GM18511 (cell line): Measurements from ENCODE around the gene AMBP.

Source experiments
- ATAC-seq: cut with Tn5 transposase; IDR thresholded peaks from one replicate; pipeline ENCODE4 v1.9.1; 2021; ENCODE audit warnings: mild to moderate bottlenecking, moderate library complexity; ENCODE audit not compliant: unreplicated experiment

The AMBP gene

DNA sequence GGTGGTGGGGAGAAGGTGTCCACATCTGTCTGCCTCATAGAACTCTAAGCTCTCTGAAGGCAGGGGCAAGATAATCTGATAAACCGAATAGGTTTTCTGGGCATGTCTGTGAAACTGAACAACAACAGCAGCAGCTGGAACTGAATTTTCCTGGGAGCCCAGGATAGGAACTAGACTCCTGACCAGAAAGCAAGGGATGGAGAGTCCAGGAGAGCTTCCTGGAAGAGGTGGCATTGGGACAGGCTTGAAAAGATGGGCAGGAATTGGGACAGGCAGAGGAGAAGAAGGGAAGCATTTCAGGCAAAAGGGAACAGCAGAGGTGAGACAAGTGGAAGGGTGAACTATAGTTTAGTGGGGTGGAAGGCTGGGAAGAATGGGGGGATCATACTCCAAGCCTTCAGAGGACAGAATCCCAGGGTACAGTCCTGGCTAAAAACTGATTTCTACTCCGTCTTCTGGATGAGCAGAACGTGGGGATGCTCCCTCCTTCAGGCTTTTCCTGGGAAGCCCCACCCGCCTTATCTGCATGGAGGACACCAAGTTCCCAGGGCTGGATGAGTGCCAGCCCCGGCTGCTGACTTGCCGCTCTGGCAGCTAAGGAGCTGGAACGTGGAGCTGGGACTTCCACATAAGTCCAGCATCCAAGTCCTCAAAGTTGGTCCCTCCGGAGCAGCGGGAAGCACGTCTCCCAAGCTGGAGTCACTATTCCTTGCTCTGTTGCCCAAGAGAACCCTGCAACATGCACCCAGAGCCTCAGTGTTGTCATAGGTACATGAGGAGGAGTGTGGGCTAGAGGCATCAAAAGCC, 34.9 kb upstream of the AMBP start:
- no peak for ATAC-seq

GRCh38 chr9:114112325-114112724, 34.2 kb upstream of the AMBP start:
- no peak for ATAC-seq

- ATAC-seq, result no peak
These were observed 32.1 kb upstream of the AMBP start for GRCh38 chr9:114110180-114110579.

DNA sequence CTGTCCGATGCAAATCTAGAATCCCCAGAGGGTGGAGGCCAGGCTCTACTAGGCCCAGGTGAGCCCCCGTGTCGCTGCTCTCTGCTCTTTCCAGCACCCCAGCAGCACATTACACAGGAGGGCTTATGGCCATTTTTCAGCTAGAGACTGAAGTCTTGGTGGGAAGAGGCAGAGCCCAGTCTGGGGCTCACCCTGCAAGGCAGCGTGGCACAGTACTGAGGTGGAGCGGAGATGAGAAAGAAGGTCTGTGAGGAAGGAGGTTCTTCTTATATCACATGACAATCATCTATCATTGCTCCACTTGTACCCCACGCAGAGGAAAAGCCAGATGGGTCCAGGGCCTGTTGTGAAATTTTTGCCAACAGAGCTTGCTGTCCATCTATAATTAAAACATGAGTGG, 31.0 kb upstream of the AMBP start:
- ATAC-seq, result no peak

DNA sequence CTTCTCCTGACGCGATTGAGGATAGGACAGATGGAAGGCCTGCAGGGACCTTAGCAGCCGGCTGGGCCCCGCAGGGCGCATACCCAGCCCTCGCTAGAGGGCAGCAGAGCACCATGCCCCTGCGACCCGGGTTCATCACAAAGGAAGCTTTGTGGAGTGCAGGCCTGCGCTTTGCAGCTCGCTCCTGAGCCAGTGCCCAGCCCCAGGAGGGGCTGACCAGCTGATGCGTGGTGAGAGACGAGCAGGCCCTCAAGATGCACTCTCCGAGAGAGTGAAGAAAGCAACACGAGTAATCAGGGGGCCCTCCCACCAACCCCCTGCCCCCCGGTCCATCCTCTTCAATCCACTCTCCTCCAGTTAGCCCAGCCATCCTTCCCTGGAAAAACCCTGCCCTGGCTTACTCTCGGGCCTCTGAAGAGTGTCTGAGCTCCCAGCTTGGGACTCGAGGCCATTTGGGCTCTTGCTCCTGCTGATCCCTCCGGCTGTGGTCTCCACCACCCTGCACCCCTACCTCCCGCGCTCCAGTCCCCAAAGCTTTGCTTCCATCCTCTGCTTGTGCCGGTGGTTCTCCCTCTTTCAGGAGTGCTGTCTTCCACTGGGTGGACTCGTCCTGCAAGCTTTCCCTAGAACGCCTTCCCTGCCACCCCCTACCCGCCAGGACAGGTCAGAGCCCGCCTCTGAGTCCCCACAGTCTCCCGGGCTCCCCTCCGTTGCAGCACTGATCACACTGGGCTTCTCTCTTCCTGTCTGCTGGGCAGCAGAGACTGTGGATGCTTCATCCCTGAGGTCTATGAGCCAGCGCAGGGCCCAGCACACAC, 30.1 kb upstream of the AMBP start:
- ATAC-seq, result no peak

DNA sequence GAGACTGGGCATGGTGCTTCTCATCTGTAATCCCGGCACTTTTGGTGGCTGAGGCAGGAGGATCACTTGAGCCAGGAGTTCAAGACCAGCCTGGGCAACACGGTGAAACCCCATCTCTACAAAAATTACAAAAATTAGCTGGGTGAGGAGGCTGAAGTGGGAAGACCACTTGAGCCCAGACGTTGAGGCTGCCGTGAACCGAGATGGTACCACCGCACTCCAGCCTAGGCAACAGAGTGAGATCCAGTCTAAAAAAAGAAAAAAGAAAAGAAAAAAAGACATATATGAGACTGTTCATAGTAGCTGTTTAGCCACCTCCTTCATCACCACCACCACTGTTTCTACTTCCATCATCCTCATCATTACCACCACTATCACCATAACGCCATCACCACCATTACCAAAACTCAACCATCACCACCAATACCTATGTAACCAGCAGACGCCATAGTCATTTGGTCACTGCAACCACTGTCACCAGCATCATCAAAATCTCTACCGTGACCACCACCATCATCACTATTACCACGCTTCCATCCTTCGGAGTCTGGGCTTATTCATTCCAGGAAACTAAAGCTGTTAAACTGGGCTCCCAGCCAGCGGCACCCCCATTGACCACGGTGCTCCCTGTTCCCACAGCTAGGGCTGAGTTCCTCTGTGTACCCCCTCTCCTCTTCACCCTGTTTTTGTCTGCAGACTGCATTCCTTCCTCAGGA, 29.3 kb upstream of the AMBP start:
- ATAC-seq, result no peak

DNA sequence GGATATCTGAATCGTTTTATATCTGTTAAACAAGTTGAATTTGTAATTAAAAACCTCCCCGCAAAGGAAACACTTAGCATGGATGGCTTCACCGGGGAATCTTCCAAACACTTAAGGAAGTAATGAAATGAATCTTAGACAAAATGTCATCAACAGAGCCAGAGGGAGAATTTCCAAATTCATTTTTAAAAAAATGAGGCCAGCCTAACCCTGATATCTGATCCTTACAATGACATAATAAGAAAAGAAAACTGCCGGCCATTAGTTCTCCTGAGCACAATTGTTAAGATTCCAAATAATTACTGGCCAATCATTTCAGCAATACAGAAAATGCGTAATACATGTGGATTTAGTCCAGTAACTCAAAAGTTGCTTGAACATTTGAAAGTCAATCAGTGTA, 27.1 kb upstream of the AMBP start:
- no peak for ATAC-seq

- no peak for ATAC-seq
These were observed 24.4 kb upstream of the AMBP start for GRCh38 chr9:114102484-114102883.

DNA sequence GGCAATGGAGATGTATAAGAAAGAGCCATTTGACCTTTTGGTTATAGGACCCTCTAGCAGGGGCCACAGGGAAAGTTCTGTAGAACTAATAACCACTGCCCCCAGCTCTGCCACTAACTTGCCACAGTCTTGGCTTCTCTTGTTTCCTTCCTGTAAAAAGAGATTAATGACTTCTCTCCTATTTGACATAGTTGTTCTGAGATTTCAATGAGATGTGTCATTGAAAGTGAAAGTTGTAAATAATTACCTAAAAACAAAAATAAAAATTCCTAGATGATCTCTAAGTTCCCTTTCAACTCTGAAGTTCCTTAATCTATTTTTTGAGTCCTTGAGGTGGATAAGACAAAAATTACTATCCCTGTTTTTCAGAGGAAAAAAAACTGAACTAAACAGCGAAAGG, 22.4 kb upstream of the AMBP start:
- no peak for ATAC-seq

DNA sequence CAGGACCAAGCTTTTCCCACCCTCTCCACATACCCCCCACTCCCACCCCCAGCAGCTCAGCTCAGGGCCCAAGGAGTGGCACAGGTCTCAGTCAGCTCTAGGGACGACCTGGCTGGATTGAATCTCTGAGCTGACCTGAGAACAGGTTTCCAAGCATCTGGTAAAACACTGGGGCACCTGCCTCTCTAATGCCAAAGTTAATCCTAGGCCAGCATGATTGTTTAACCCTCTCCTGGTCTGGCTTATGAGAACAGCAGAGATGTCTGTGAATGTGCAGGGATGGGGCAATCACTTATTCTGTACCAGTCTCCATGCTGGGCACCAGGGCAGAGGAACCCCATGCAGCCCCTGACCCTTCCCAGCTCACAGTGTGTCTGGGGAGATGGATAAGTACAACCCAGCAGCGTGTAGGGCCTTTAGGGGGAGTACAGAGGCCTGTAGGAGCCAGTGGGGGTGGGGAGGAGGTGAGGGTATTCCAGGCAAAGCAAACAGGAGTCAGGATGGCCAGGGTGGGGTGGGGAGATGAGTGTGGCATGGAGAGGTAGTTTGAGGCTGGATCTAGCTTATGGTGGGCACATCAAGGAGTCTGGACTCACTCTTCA, 21.7 kb upstream of the AMBP start:
- ATAC-seq, result no peak

DNA sequence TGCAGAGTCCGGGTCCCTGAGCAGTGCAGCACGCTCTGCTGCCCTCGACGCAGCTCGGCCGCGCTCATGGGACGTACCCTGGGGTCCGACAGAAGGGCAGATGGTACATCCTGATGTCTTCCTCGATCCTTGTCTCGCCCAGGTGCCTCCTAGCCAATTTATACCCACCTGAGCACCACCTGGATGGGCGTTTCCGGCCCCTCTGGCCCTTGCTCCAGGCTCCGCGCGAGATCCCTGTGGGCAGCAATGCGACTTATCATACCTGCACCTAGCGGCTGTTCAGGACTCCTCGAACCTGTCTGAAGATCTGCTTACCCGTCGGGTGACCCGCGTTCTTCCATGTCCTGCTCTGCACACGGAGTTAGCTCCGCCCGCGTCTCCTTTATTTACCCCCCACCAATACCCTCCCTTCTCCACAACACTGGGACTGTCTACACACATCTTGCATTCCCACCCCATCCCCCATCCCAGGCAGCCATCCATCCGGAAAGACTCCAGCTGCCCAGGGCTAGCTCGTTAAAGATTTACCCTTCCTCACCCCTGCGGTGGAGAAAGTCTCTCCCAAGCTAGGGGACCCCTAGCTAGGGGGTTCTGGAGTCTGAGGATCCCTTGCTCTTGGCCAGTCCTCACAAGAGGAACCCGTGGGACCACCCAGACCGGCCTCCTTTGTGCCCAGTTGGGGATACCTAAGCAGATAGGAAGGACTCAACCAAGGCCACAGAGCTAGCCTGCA, 21.0 kb upstream of the AMBP start, which contains the start of gene KIF12:
Gene KIF12, minus strand, starts transcription at position 357 of the 733 bp plus-strand sequence. Its CDS starts 16 bp downstream, at position 341.
- no peak for ATAC-seq

DNA sequence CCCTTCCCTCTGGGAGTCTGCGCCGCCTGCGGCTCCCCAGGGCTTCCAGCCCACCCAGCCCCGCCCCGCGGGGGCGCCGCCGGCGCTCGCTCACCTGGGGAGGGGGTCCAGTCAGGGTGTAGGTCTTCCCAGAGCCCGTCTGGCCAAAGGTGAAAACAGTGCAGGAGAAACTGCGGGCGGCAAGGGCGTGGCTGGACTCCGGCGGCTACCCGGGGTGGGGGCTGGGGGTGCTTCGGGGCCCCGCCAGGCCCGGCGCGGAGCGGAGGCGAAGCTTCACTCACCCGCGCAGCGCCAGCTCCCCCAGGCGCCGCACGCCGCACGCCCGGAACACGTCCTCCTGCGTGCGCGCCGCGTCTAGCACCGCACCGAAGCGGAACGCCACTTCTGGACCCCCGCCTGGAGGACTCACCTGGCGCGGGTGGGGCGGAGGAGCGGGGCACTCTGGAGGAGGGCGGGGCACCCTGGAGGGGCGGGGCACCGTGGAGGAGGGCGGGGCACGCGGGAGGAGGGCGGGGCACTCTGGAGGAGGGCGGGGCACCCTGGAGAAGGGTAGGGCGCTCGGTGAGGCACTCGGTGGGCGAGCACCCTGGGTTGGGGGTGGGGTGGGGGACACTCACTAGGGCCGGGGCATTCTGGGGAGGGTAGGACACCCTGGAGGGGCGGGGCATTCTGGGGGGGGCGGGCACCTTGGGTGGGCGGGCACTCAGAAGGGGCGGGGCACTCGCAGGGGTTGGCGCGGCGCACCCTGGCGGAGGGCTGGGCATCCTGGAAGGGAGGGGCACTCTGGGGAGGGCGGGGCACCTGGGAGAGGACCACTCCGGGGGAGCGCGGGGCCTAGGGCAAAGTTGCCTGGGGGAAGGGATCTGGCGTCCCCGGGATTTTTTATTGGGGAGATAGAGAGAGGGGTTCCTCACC, 20.2 kb upstream of the AMBP start:
- no peak for ATAC-seq

- ATAC-seq, result no peak
These were observed 19.5 kb upstream of the AMBP start for GRCh38 chr9:114097613-114098020.

- ATAC-seq, result no peak
These were observed 18.9 kb upstream of the AMBP start for GRCh38 chr9:114096866-114097612.

DNA sequence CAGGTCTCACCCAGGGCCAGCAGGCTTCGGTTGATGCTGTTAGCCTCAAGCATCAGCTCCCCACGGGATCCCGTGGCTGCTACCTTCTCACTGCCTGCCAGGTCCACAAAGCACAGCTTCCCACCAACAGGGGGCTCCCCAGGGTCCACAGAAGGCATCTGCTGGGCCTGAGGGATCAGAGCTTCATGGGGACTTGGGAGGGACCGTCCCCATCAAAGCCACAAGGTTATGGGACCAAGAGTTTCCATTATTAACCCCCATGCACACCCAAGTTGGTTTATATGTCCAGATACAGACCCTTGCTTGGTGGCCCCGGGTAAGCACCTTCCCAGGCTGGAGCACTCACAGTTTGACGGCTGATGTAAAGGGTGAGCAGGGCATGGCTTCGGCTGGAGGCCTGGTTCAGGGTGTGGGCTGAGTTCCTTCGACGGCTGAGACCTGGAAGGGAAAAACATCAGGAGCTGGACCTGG, 18.0 kb upstream of the AMBP start:
- no peak for ATAC-seq

- ATAC-seq, result no peak
These were observed 16.9 kb upstream of the AMBP start for GRCh38 chr9:114094971-114095370.

- ATAC-seq, result no peak
These were observed 15.8 kb upstream of the AMBP start for GRCh38 chr9:114093761-114094505.

DNA sequence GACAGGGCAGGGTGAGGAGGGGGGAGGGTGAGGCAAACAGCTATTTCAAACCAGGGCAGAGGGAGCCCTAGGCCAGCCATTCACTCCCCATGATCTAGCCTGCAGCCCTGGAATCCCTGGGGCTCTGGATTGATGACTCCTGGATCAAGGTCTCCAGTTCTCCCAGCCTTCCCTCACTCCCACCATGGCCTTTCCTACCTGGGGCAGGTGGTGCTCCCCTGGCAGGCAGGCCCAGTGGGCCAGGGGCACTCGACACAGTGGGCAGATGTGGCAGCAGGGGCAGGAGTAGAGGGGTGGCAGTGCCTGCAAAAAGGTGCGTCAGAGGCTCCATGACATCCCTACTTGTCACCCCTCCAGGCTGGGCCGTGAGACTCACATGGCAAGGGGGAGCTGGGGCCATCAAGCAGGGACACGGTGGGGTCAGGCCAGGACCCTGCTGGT, 15.0 kb upstream of the AMBP start:
- ATAC-seq, result no peak
